Activated effector memory CD4-positive, alpha-beta T cell treated with anti-CD3 and anti-CD28 coated beads, Interleukin-2, amount 50 U/mL, for 16 hours (primary cell): ENCODE results near the gene ARVCF.

Experiments
- DNase-seq: peaks from one replicate; pipeline ENCODE4 v3.0.0-alpha.2; 2020

The ARVCF gene

DNA sequence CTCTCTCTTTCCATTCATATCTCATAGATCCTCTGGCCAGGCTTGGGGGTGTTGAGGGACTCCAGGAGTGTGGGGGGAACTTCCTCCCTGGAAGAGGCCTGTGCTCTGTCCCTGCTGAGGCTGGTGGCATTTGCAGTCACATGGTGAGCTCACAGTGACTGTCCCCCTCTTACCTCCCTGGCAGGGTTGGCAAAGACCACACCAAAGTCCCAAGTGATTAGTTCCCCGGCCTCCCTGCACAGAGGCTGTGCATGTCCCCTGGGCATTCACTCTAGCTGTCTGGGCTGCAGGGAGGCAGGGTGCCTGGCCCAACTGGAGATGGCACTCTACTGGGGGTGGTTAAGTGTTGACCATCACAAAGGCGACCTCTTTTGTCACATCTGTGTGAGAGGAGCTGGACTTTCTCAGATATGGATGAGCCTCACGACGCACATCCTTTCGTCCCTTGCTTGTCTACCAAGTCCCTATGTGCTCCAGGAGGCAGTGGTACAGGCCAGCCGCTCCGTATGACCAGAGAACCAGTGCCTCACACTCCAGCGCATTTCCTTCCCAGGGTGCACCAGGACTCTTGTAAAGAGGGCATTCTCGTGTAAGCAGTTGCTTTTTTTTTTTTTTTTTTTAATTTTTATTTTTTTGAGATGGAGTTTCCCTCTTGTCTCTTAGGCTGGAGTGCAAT is 13.1 kb upstream of the ARVCF start:
- DNase-seq = no peak

DNA sequence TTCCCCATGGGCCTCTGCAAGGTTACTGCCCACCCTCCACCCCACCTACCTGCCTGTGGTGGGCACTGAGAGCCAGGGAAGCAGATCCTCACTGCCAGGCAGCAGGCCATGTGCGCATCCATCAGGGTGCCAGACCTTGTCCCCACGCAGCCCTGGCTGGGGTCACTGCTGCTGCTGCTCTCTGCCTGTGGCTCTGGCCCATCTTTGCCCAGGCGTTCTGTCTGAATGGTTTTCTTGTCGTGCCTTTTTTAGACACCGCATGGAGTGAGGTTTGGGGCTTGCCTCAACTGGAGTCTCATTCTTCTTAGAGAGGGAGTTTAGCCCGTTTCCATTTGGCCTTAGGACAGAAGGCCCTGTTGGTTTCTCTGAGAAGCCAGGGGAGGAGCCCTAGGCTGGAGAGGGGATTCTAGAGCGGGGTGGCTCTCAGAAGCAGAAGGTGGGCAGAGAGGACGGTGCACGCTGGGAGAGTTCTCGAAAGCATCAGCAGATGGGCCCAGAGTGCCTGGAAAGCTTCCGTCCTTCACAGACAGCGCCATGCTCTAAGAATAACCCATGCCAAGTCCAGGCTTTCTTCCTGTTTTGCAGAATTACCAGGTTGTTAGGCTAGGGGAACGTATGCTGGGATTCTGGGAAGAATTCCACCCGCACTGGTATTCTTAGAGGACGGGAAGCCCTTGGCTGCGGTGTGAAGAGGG is 12.4 kb upstream of the ARVCF start:
- no peak for DNase-seq

DNA sequence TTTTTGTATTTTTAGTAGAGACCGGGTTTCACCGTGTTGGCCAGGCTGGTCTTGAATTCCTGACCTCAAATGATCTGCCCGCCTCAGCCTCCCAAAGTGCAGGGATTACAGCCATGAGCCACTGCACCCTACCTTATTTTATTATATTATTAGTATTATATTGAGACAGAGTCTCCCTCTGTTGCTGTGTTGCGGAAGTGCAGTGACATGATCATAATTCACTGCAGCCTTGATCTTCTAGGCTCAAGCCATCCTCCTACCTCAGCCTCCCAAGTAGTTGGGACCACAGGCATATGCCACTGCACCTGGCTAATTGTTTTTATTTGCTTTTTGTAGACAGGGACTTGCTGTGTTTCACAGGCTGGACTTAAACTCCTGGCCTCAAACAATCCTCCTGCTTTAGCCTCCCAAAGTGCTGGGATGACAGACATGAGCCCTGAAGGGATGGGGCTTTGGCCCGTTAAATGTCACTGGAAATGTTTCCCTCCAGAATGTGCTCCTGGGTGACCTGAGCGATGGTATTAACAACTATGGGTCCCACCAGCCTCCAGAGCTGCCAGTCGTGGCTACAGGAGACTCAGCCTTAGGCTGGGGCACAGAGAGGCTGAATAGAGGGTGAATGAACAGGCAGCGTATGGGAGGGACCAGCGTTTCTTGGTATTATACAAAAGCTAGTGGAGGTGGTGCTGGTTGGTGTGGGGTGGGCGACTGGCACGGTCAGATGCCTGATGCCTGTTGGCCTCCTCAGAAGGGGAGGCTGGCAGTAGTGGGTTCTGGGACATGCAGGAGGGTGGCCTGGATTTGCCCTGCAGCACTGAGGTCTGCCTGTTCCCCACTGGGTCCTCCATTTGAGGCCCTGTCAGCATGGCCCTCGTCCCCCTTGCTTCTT is 11.6 kb upstream of the ARVCF start:
- no peak for DNase-seq

DNA sequence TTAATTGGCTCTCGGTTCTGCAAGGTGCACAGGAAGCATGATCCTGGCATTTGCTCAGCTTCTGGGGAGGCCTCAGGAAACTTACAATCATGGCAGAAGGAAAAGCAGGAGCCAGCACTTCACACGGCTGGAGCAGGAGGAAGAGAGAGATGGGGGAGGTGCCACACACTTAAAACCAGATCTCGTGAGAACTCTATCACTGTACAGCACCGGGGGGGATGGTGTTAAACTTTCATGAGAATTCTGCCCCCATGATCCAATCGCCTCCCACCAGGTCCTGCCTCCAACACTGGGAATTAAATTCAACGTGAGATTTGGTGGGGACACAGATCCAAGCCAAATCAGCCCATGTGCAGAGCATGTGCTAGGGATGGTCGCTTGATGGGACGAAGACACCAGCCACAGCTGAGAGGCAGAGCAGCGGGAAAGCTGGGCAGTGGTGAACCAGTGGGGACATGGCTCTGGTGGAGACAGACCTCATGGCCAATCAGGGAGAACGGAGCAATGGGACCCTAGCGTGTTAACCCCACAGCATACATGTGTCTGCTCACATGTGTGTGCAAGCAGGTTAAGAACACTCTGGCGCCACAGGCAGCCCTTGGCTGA is 10.5 kb upstream of the ARVCF start:
- no peak for DNase-seq

DNA sequence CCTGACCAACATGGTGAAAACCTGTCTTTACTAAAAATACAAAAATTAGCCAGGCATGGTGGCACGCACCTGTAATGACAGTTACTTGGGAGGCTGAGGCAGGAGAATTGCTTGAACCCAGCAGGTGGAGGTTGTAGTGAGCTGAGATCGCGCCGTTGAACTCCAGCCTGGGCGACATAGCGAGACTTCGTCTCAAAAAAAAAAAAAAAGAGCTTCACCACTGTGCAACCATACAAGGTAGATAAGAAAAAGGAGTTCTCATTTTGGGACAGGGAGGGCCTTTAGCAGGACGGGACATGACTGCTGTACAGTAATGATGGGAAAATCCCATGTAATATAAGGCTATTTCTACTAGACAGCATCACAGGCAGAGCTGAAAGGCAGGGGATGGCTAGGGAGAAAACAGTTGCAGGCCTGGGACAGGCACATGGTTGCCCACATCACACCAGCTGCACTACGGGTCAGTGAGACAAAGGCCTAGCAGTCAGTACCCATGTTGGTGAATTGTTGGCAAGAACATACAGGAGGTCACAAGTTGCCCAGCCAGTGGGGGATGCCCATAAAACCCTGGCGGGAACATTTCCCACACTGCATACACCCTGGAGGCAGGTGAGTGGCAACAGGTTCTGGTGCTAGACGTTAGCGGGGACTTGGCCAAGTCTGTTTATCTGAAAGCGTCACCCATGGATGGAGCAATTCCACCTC is 9.7 kb upstream of the ARVCF start:
- DNase-seq = no peak

DNA sequence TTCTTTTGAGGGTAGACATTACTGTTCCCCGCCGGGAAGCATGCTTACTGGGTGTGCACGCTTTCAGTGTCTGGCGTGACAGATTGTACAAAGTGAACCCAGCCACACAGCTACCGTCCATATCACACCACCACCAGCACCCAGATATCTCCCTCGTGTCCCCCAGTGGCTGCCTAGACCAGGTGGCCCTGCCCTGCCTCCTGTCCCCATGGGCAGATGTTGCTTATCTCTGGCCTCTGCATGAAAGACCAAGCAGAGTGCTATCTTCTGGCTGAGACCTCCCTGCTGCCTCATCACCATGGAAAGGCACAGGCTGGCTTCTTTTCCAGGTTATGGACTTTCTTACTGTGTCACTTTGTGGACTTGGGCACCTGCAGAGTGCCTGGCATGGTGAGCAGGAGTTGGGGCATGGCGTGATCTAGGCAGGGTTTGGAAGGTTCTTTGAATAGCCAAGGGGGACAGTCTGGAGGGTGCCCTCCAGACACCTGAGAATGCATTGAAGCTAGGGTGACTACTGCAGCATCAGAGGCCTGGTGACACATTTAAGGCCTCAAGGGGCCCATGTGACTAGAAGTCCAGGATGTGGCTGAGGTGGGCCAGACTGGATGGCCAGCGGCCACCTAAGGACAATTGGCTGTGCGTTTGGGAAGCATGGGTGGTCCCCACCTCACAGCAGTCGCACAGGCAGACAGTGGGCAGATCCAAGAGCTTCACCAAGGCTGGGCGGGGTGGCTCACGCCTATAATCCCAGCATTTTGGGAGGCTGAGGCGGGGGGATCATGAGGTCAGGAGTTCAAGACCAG is 9.0 kb upstream of the ARVCF start:
- peak; percentile 48 for DNase-seq

DNA sequence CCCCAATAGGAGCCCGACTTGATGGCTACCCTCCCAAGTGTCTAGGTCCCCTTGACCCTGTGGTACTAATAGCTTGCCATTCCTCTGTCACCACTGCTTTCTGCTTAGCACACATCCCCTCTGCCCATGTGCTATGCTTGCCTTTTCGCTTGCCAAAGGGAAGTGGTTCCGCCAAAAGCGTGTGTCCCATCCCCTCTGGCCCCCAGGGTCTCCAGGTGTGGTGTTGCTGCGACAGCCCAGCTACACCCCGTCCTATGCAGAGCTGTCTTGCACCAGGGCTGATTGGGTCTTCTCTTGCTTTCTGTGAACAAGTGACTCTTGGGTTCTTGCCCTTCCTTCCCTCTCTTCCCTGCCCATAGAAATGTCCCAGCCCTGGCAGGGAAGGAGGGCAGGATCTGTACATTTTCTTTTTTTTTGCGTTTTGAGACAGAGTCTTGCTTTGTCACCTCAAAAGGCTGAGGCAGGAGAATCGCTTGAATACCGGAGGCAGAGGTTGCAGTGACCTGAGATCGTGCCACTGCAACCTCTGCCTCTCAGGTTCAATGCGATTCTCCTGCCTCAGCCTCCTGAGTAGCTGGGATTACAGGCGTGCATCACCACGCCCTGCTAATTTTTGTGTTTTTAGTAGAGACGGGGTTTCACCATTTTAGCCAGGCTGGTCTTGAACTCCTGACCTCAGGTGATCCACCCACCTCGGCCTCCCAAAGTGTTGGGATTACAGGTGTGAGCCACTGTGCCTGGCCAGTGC is 8.2 kb upstream of the ARVCF start:
- DNase-seq = no peak

DNA sequence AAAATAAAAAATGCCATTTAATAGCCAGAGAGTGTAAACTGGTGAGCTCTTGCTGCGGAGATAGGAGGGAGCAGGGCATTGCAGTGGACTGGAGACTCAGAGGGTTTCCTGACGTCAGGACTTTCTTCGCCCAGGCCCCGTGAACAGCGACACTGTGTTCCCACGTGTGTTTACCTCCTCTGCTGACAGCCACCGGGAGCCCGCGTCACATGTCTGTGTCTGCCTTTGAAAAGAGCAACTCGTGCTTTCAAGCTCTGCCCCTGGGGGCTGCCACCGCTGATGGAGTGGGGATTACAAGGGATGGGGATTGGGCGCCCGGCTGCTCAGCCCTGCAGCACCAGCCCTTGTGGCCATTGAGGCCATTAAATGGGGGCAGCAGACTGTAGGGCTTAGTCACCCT is 7.6 kb upstream of the ARVCF start:
- DNase-seq = no peak

DNA sequence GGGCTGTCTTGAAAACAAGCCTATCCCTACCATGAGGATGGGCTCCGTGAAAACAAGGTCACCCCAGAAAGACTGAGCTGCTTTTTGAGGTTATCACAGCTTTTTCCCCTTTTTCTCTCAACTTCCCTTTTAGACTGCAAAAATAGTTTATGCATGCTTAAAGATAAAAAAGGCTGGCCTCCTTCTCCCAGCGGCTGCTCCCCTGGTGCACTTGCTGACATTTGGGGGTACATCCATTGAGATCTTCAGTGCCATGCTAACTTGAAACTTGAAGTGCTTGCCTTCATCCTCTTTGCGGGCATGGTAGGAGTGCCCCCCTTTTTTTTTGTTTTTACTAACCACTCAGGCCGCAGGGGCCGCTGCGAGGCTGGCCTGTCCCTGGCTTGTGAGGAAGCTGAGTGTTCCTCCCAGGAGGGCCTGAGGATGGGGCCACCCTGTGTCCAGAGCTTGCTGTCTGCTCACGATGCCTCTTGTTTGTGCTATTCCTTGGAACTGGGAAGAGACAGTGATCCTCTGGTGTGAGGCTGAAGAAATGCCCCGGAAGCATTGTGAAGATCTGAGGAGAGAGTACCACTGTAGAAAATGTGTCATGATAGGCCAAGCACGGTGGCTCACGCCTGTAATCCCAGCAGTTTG is 6.5 kb upstream of the ARVCF start:
- DNase-seq = no peak

DNA sequence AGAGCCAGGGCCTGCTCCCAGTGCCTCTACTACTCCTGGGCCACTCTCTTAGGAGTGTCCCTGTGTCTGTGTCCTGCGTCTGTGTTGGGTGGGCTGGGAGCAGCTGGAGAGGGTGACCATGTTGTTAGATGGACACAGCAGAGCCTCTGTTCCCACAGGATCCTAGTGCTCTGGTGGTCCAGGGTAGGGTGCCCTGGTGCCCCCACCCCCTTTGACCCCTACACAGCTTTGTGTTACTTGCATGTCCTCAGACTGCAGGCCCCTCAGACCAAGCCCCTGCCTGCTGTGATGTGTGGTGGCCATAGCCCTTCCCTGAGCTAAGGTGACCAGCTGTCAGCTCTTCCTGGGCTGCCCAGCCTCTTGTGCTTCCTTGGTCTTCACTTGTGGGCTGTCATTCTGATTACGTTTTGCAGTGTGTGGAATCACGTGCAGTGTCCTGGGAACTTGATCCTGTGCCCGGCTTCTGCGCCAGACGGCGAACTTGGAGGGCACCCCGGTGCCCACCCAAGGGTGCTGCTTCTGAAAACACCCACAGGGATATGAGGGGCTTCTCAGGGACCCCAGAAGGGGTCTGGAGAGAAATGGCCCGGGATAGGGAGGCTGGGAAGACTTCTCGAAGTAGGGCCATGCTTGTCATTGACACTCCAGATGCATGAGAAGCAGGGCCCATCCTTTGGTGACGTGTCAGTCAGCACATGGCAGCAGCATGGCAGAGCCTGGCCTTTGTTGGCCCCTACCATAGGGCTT is 5.8 kb upstream of the ARVCF start:
- DNase-seq = no peak

DNA sequence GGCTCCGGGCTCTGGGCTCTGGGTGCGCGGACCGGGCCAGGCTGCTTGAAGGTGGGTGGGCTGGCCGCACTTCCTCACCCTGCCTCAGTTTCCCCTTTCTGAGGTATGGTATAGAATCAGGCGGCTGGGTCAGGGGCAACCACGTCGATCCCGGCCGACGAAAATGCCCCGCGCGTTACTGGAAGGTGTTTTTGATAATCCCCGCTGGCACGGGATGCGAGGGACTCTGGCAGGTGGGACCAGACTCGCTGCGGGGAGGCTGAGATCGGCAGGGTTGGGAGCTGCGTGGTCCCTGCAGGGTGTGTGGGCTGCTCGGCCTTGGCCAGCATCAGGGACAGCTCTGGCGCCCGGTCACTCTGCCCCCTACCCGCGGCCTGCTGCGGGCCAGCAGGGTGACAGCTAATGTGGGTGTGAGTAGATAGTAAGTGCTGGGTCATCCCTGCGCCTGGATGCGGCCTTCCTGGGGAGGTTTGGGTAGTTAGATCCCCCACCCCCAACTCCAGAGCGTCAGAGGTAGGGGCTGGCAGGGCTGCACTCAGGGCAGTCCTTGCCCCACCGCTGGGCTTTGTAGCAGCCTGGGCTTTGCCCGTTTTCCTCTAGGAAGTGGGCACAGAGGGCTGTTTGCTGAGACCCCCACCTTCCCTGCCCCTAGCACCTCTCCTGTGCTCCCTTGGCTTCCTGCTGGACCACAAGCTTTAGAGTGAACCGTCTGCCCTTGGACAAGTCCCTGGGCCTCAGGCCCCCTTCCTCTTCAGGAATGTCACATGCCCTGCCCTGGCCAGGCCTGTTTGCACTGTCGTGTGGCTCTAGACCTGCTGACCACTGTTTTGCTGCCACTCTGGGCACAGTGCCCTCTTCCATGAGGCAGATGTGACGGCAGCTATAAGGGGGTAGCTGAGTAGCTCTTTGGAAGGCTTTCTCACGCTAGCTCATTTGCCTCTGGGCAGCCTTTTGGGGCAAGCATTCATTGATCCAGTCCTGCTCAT is 4.9 kb upstream of the ARVCF start:
- DNase-seq = no peak

DNA sequence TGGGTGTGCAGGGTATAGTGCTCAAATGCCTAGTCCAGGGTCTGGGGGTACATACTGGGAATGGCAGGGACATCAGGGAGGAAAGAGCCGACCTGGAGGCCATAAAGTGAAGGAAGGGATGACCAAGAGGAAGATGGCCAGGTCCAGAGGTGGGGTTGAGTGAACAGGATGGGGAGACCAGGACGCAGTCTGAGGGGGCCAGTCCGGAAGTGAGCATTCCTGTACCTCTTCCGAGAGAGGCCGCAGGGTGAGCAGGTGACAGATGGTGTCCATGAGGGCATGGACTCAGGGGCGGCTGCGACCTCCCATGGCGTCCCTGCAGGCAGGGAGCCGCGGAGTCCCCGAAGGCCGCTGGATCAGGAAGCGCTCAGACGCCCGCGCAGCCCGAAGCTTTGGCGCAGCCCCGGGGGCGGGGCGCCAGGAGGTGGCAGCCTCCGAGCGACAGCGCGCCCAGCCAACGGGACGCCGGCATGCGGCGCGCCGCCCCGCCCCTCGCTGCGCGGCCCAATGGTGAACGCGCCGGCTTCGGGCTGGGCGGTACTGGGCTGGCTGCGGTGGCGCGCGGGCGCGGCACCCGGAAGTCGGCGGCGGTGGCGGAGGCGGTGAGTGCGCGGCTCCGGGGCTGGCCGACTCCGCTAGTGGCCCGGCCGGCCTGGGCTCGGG is 4.0 kb upstream of the ARVCF start, which contains the start of gene TANGO2:
TANGO2 (plus strand) TSS at position 578 of the 663 bp plus-strand sequence. CDS start 15,689 bp downstream, outside the sequence.
- DNase-seq = peak; percentile 97

DNA sequence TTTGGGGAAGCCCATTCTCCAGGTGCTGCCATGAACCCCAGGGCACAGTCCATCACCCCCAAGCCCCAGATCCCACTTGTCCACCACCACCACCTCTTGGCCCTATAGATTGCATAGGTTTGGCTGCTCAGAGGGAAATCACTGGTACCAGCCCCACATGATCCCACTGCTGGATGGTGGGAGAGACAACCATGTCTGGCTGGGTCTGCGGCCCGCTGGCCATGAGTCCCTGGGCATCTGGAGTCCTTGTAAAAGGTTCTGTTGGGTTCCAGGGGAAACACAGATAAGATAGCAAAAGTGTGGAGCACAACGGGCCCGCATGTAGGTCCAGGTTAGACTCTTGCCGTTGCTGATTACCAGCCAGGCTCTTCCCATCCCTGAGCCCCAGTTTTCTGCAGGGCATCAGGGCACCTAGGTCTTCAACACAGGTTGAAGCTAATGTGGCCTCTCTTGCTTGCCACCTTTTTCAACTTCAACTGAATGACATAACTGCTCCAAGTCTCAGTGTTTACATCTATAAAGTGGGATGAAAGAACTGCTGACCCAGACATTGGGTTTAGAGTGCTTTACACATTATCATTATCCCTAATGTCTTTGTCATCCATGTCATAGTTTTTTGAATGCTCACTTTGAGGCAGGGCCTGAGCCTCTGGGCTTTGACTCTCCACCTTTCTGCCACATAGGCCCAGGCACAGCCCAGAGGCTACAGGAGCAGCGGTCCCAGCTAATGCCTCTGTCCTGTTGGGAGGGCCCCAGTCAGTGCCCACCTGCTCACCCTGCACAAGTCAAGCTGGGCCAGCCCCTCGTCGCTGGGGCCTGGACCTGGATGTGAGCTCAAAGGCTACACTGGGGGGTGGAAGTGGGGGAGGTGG is 3.3 kb upstream of the ARVCF start:
- DNase-seq = no peak

DNA sequence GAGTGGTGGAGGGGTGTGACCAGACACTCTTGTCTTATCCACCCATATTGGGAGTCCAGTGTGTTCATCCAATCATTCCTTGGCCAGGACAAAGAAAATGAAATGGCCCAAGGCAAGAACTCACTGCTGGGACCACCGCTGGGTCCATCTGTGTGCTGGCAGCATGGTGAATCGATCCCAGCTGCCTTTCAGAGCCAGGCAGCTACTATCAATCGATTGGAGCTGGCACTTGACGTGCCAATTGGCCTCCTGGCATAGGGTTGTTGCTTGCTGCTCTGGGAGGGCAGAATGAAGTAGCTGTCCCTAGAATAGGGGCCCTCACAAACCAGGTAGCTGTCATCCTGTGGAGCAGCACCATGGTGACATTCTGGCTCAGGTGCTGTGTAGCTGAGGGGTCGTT is 1.4 kb upstream of the ARVCF start:
- no peak for DNase-seq

DNA sequence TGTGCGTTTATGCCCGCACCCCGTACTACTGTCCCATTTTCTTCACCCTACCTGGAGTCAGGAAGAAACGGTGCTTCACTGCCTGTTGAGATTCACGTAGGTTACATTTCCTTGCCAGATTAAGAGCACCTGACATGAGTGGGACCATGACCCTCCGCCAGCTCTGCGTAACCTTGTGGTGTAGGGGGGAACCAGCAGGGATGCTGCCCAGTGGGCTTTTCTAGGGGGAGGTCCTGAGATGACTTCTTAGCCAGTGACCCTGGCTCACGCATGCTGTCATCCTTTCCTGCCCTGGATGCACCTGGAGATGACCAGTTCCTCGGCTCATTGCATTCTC is 967 bp upstream of the ARVCF start:
- no peak for DNase-seq

DNA sequence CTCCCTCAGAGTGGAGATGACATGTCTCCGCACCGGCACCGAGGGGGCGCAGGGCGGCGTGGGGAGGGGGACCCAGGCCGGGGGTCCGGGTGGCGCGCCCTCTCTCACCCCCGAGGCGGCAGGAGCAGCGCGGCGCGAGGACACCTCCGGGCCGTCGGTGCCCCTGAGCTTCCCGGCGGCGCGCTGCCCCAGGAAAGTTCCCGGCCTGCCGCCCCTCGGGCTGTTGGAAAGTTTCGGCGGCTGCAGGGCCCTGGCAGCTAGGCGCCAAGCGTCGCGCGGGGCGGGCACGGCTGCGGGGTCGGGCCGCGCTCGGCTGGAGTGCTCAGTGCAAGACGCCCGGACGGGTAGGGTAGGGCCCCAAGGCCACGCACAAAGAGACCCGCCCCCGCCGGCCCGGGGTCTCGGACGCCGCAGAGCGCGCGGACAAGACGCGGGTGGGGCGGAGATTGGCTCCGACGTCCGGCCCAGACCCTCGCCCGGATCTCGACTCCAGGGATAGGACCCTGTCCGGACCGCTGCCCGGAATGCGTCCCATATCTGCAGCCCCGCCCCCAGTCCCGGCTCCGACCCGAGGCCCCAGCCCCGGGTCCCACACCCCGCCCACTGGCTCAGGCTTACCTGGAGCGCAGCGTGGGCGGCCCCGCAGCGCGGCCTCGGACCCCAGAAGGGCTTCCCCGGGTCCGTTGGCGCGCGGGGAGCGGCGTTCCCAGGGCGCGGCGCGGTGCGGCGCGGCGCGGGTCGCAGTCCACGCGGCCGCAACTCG is 471 bp downstream of the ARVCF start:
- DNase-seq = no peak
